Aorta (tissue), 5 donors: ENCODE measurements around the gene TMEM225B. TPM values are rescaled to one million over a fixed set of nuclear protein-coding genes. Genes with fewer than 3 reads are reported as not detected.
A peak's percentile ranks its signal among the peaks of the same experiment; 100 is the strongest.
"Not testable (repeated sequence)": the region's sequence is repeated elsewhere in the genome, so short reads cannot be mapped to it uniquely, and the experiment has no call there.

ENCODE experiments used
- ATAC-seq: fragments of 200-7000 bp; cut with Tn5 transposase; one replicate; pipeline ENCODE4 v1.9.1; 2022; ENCODE audit warnings: moderate library complexity; ENCODE audit not compliant: low FRiP score
- DNase-seq, 2 donors: peaks; one replicate each; pipeline ENCODE4 v3.0.0-alpha.2; 2020
- H3K27ac ChIP-seq, 2 donors: one replicate each; pipeline ENCODE4 v1.5.1; 2013; ENCODE audit warnings: low read length in 2 of 2, mild to moderate bottlenecking in 2 of 2, moderate library complexity in 2 of 2, control low read depth in 1 of 2, inconsistent platforms in 1 of 2, low read depth in 1 of 2
- H3K27me3 ChIP-seq, 2 donors: one replicate each; pipeline ENCODE4 v1.6.1; 2013; ENCODE audit warnings: control low read depth in 1 of 2, low read length in 1 of 2, mild to moderate bottlenecking in 1 of 2, moderate library complexity in 1 of 2; ENCODE audit not compliant: insufficient read depth in 2 of 2, control insufficient read depth in 1 of 2
- H3K36me3 ChIP-seq, 2 donors: one replicate each; pipeline ENCODE4 v1.6.1; 2013; ENCODE audit warnings: control low read depth in 1 of 2, low read length in 1 of 2, mild to moderate bottlenecking in 1 of 2; ENCODE audit not compliant: insufficient read depth in 2 of 2, control insufficient read depth in 1 of 2
- H3K4me1 ChIP-seq, 2 donors: one replicate each; pipeline ENCODE4 v1.6.1; 2013; ENCODE audit warnings: low read length in 2 of 2, control low read depth in 1 of 2, mild to moderate bottlenecking in 1 of 2, moderate library complexity in 1 of 2; ENCODE audit not compliant: insufficient read depth in 2 of 2, control insufficient read depth in 1 of 2
- H3K4me3 ChIP-seq, 2 donors: one replicate each; pipeline ENCODE4 v1.5.1; 2013; ENCODE audit warnings: low read length in 2 of 2, control low read depth in 1 of 2, mild to moderate bottlenecking in 1 of 2
- H3K9me3 ChIP-seq: one replicate; pipeline ENCODE4 v1.6.1; 2013; ENCODE audit warnings: mild to moderate bottlenecking, low read length; ENCODE audit not compliant: control insufficient read depth
- WGBS, 2 donors: extraction: QIAGEN DNeasy Blood & Tissue Kit; methylation state at CpG; one replicate each; pipeline ENCODE4 v1.1.7; 2013; 5-methylcytosine and 5-hydroxymethylcytosine counted together
- intact Hi-C, 2 donors: fragments of 100-400 bp; cut with DNase I; formaldehyde crosslinking; loops; one replicate each; pipeline versions ENCODE4 v1.14.2 to v1.15.0; 2022
- polyA plus RNA-seq, 2 donors: library from polyadenylated mRNA; stranded (reverse); fragments of 200-250 nt; gene quantifications; one replicate each; pipeline ENCODE4 v1.2.3, GENCODE V29; 2013
- total RNA-seq, 2 donors: library from RNA; stranded (reverse); fragmentation: NEBNext Ultra II Directional; extraction: Animal tissue kit (Norgen Biotek cat#: 25700); gene quantifications; one replicate each; pipeline ENCODE4 v1.2.1, GENCODE V29; 2021
- donor health status: healthy with polysubstance abuse.
- donor health status: Bipolar disorder and iron deficiency.
- donor health status: DM: no; HTN: no; CAD: no.
- donor health status: DM: no; HTN: no; CAD: no.
- donor health status: DM: yes; HTN: yes; CAD: no.

TMEM225B gene
- total and polyA plus RNA-seq, 4 donors = 0.52 to 1.7 (median 0.95) TPM

- Histone ChIP-seq H3K27me3 (no peaks in the 10 kb centered on the region), H3K4me3 (no peak overlapping the region), H3K4me1 (no peaks in the 10 kb centered on the region), H3K9me3 (no peaks in the 10 kb centered on the region), H3K36me3 (peaks cover 4 to 21% of the 10 kb centered on the region in 2 donors), H3K27ac (no peak overlapping the region)
- ATAC-seq = no peak
- intact Hi-C loops = no loop called here
- 79 to 82% methylated on average over 5 of the region's 5 CpGs for WGBS, 2 donors
- no peak for DNase-seq
Observed at GRCh38 chr7:99625321-99625720, 27.3 kb downstream of the TMEM225B start.

- 89 to 90% methylated on average over 4 of the region's 4 CpGs for WGBS, 2 donors
- H3K36me3 ChIP-seq = peaks cover 4 to 21% of the 10 kb centered on the region in 2 donors
- H3K9me3 ChIP-seq = no peaks in the 10 kb centered on the region
- no peaks in the 10 kb centered on the region for H3K27me3 ChIP-seq
- H3K4me1 ChIP-seq = no peaks in the 10 kb centered on the region
- H3K4me3 ChIP-seq = no peak overlapping the region
- intact Hi-C loops = no loop called here
- ATAC-seq = no peak
- no peak overlapping the region for H3K27ac ChIP-seq
- DNase-seq = no peak
Observed at GRCh38 chr7:99625961-99626360, 27.9 kb downstream of the TMEM225B start.

- no peaks in the 10 kb centered on the region for H3K27me3 ChIP-seq
- no peak overlapping the region for H3K27ac ChIP-seq
- DNase-seq = no peak
- peaks cover 4 to 21% of the 10 kb centered on the region in 2 donors for H3K36me3 ChIP-seq
- H3K4me3 ChIP-seq = no peak overlapping the region
- 81 to 87% methylated on average over 1 of the region's 1 CpG for WGBS, 2 donors
- no peaks in the 10 kb centered on the region for H3K9me3 ChIP-seq
- no peak for ATAC-seq
- intact Hi-C loops = no loop called here
- no peaks in the 10 kb centered on the region for H3K4me1 ChIP-seq
Observed at GRCh38 chr7:99626661-99627060, 28.6 kb downstream of the TMEM225B start.

- Histone ChIP-seq H3K36me3 (peaks cover under 1 to 17% of the 10 kb centered on the region in 2 donors), H3K9me3 (no peaks in the 10 kb centered on the region), H3K4me3 (no peak overlapping the region)
Observed at GRCh38 chr7:99627513-99627912, 29.4 kb downstream of the TMEM225B start.

GRCh38 chr7:99628471-99629465, 30.7 kb downstream of the TMEM225B start:
- H3K27ac ChIP-seq = no peak overlapping the region
- ATAC-seq (no peak), DNase-seq (no peak)
- no peak overlapping the region for H3K4me3 ChIP-seq
- intact Hi-C loops = no loop called here
- 71 to 77% methylated on average over 14 of the region's 14 CpGs for WGBS, 2 donors
- no peaks in the 10 kb centered on the region for H3K27me3 ChIP-seq
- H3K36me3 ChIP-seq = peaks cover 0 to 13% of the 10 kb centered on the region in 2 donors
- no peaks in the 10 kb centered on the region for H3K4me1 ChIP-seq
- no peaks in the 10 kb centered on the region for H3K9me3 ChIP-seq

More at GRCh38 chr7:99627513-99627912, 29.4 kb downstream of the TMEM225B start:
- DNase-seq (no peak), ATAC-seq (no peak)
- no peak overlapping the region for H3K27ac ChIP-seq
- no peaks in the 10 kb centered on the region for H3K27me3 ChIP-seq
- no peaks in the 10 kb centered on the region for H3K4me1 ChIP-seq
- intact Hi-C loops = no loop called here
- 94% methylated on average over 11 of the region's 11 CpGs for WGBS, 2 donors

GRCh38 chr7:99629643-99630042, 31.6 kb downstream of the TMEM225B start:
- no peaks in the 10 kb centered on the region for H3K4me1 ChIP-seq
- H3K4me3 ChIP-seq = no peak overlapping the region
- DNase-seq = no peak
- intact Hi-C loops = no loop called here
- ATAC-seq = peak; percentile 23
- H3K27me3 ChIP-seq = no peaks in the 10 kb centered on the region
- H3K36me3 ChIP-seq = peaks cover 0 to 13% of the 10 kb centered on the region in 2 donors
- 94% methylated on average over 20 of the region's 20 CpGs for WGBS, 2 donors
- H3K27ac ChIP-seq = no peak overlapping the region
- no peaks in the 10 kb centered on the region for H3K9me3 ChIP-seq

GRCh38 chr7:99631295-99632109, 33.4 kb downstream of the TMEM225B start:
- Histone ChIP-seq H3K27ac (no peak overlapping the region), H3K27me3 (no peaks in the 10 kb centered on the region), H3K36me3 (peaks cover 0 to 12% of the 10 kb centered on the region in 2 donors), H3K4me1 (no peaks in the 10 kb centered on the region), H3K4me3 (no peak overlapping the region), H3K9me3 (no peaks in the 10 kb centered on the region)
- DNase-seq = no peak
- intact Hi-C loops = no loop called here
- 41 to 42% methylated on average over 9 of the region's 9 CpGs for WGBS, 2 donors
- ATAC-seq = no peak

- H3K27me3 ChIP-seq, H3K4me1 ChIP-seq, H3K27ac ChIP-seq, ATAC-seq, H3K9me3 ChIP-seq, H3K4me3 ChIP-seq, DNase-seq, intact Hi-C loops, H3K36me3 ChIP-seq: not testable (repeated sequence)
- 77 to 80% methylated on average over 2 of the region's 2 CpGs for WGBS, 2 donors
Observed at GRCh38 chr7:99637414-99637813, 39.3 kb downstream of the TMEM225B start.
